HG03354 (cell line): Measurements from ENCODE around the gene ZNF391.
"Not testable (repeated sequence)": the region's sequence is repeated elsewhere in the genome, so short reads cannot be mapped to it uniquely, and the experiment has no call there.

ENCODE experiments used
- ATAC-seq: cut with Tn5 transposase; IDR thresholded peaks from one replicate; pipeline ENCODE4 v1.9.1; 2021; ENCODE audit warnings: mild to moderate bottlenecking; ENCODE audit not compliant: unreplicated experiment, poor library complexity, severe bottlenecking

Gene ZNF391

GRCh38 chr6:27419363-27419762 lies 30.8 kb downstream of the ZNF391 start:
- ATAC-seq, result no peak

DNA sequence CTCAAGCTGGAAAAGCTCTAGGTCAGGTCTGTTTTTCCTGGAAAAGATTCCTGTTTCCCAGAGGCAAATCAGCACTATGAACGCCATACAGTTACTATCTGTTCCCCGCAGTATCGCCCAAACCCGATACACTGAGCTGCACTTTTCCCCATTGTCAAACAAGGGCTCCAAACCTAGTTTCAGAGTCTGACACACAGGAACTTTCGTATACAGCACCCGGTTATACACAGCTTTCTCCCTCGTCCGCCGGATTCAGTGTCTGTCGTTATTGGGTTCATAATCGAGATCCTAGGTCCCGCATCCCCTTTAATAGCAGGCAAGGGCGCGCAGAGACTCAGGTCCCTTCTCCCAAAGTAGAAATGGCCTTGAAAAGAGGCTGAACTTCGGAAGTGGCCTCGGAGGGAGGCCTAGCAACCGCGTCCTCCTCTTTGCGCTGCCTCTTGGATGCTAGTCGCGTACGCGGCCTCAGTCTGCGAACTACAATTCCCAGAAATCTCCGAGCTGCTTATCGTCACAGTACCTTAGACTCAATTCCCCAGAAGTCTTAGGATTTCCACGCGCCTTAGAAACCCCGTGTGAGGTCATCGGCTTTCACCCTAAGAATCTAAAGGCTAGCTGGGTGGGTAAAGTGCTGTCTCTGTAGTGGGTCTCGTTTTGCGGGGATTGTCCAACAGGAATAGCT lies 34.2 kb downstream of the ZNF391 start:
- ATAC-seq, result no peak

- not testable (repeated sequence) for ATAC-seq
Observed at GRCh38 chr6:27424851-27425250, 36.3 kb downstream of the ZNF391 start.

DNA sequence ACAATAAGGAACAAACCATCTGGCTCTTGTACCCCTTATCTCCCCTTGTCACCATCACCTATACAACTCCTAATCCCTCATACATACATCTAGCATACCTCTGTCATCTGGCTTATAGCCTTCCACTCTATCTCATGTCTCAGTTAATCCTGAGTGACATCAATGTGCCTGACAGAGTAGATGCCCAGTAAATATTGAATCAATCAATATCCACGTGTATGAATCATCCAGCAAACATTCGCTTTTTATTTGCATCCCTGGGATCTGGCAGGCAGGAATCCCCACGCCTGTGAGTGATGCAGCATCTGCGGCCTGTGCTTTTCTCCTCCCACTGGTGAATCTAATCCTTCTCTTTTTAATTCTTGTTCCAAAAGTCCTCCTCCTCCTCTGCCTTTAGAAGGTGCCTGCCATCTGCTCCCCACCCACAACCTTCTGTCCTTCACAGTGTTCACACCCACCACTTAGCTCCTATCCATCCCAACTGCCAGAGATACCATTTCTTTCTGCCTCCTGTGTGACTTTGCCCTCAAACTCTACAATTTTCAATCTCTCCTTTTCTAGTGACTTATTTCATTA lies 37.6 kb downstream of the ZNF391 start:
- no peak for ATAC-seq

DNA sequence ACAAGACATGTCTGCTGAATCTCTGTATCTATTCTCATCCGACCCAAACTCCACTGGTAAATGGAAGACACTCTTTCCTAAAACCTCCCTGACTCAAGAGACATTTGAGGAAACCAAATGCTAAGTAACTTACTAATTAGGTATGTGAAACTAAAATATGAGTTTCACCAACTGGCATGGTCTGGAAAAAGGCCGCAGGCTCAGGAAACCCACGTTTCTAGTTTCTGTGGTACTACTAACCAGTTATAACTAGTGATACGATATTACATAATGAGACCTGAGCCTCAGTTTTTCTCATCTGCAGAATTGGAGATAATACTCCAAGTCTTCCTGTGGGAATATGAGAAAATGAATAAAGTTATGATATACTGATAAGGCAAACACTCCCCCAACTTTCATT lies 39.9 kb downstream of the ZNF391 start:
- no peak for ATAC-seq

DNA sequence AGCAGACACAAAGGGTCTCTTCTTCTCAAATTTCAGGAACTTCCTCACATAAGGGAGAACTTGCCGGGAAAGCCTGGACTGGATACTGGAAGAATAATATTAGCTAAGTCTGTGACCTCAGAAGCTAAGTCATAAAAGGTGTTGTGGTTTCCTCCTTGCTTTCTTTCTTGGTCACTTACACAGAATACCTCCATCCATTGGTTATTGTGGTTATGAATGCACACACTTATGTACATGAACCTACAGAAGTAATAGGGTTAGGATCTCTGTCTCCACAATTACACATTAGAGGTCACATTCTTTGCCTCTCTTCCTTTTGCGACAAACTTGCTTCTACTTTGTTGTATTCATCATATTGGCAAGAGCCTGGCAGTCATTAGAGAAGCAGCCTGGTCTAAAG lies 40.4 kb downstream of the ZNF391 start:
- no peak for ATAC-seq

GRCh38 chr6:27433714-27434113 lies 45.2 kb downstream of the ZNF391 start:
- ATAC-seq, result no peak

- ATAC-seq, result no peak
Observed at GRCh38 chr6:27439371-27439770, 50.8 kb downstream of the ZNF391 start.

DNA sequence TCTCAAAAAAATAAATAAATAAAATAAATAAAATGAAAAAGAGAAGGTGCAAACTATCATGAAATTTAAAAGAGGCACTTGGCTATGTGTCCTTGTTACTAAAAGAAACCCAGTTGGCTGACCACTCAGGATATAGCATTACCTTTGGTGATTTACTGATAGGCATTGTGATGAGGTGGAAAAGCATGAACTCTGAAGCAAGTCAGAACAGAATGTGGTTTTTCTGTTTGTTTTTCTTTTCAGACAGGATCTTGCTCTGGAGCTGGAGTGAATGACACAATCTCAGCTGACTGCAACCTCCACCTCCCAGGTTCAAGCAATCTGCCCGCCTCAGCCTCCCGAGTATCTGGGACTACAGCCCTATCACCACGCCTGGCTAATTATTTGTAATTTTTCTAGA lies 52.4 kb downstream of the ZNF391 start:
- ATAC-seq, result no peak

DNA sequence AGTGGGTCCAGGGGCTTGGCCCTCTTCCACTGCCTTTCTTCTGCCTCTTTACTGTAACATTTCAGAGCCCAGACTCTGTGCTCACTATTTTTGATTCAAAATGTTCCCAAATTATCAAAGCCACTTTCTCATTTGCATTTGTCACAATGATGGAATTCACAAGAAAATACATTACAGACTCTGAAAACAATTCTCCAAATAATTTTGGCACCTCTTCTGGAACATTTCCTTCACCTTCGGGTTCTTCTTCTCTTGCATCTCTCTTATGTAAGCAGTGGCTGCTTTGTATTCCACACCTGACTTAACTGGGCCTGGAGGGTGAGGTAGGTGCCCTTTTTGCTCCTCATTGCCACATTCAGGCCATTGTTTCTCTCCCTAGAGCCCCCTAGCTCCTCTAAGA lies 54.4 kb downstream of the ZNF391 start:
- ATAC-seq, result no peak

DNA sequence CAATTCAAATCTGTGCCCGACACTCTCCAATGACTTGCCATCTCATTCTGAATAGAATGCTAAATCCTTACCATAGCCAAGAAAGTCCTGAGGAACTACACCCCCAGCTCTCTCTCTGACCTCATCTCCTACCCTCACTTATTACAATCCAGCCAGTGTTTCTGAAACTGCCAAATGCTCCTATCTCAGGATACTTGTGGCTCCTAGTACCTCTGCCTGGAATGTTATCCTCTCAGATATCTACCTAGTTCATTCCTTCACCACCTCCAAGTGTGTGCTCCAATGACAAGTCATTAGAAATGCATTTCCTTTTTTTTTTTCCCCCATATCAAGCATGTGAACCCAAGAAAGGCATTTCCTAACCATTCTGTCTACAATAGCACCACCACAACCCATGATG lies 59.9 kb downstream of the ZNF391 start:
- ATAC-seq, result no peak

DNA sequence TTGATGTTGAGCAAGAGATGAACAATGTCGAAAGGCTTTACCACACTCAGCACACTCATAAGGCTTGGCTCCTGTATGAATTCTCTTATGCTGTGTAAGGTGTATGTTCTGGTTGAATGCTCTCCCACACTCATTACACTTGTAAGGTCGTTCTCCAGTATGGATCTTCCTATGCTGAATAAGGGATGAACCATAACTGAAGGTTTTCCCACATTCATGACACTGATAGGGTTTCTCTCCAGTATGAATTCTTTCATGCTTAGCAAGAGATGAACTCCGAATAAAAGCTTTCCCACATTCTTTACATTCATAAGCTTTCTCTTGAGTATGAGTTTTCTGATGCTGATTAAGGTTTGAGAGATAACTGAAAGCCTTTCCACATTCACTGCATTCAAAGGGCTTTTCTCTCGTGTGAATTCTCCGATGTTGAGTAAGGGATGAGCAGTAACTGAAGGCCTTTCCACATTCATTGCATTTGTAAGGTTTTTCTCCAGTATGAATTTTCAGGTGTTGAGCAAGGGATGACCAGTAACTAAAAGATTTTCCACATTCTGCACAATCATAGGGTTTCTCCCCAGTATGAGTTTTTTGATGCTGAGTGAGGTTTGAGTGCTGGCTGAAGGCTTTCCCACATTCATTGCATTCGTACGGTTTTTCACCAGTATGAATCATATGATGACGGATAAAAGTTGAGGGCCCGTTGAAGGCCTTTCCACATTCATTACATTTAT lies 63.3 kb downstream of the ZNF391 start:
- ATAC-seq, result no peak

DNA sequence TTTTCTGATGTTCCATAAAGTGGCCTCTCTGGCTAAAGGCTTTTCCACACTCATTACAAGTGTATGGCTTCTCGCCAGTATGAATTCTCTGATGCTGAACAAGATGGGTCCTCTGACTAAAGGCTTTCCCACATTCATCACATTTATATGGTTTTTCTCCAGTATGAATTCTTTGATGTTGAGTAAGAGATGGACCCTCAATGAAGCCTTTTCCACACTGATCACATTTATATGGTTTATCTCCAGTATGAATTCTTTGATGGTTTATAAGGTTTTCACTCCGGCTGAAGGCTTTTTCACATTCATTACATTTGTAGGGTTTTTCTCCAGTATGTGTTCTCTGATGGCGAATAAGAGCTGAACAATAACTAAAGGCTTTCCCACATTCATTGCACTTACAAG lies 63.9 kb downstream of the ZNF391 start:
- ATAC-seq, result no peak
